Glutamatergic neuron (in vitro differentiated cells): Measurements from ENCODE around the gene PRR20D. TPM values are rescaled to one million over a fixed set of nuclear protein-coding genes. Genes with fewer than 3 reads are reported as not detected.
"Not testable (repeated sequence)": the region's sequence is repeated elsewhere in the genome, so short reads cannot be mapped to it uniquely, and the experiment has no call there.

Experiments
- DNase-seq: peaks from one replicate; pipeline ENCODE4 v3.0.0; 2022
- H3K27ac Mint-ChIP-seq: one replicate; pipeline ENCODE4 v1.8.0; 2020; ENCODE audit warnings: mild to moderate bottlenecking, mixed read lengths, inconsistent platforms; ENCODE audit not compliant: unreplicated experiment
- H3K27me3 Mint-ChIP-seq: one replicate; pipeline ENCODE4 v1.8.0; 2020; ENCODE audit warnings: mild to moderate bottlenecking, moderate library complexity, mixed read lengths, inconsistent platforms; ENCODE audit not compliant: unreplicated experiment
- H3K36me3 Mint-ChIP-seq: one replicate; pipeline ENCODE4 v1.8.0; 2020; ENCODE audit warnings: mild to moderate bottlenecking, mixed read lengths, inconsistent platforms; ENCODE audit not compliant: unreplicated experiment
- H3K4me1 Mint-ChIP-seq: one replicate; pipeline ENCODE4 v1.8.0; 2020; ENCODE audit warnings: mild to moderate bottlenecking, low read depth, mixed read lengths, inconsistent platforms; ENCODE audit not compliant: unreplicated experiment
- H3K4me3 Mint-ChIP-seq: one replicate; pipeline ENCODE4 v1.8.0; 2020; ENCODE audit warnings: mild to moderate bottlenecking, mixed read lengths, inconsistent platforms; ENCODE audit not compliant: unreplicated experiment
- H3K9me3 Mint-ChIP-seq: one replicate; pipeline ENCODE4 v1.8.0; 2020; ENCODE audit warnings: mild to moderate bottlenecking, moderate library complexity, mixed read lengths, inconsistent platforms; ENCODE audit not compliant: unreplicated experiment
- long read RNA-seq: library from polyadenylated mRNA; unstranded; transcript quantifications from one replicate; pipeline ENCODE4 v2.0.0, GENCODE V29; 2020; ENCODE audit not compliant: unreplicated experiment
- total RNA-seq: library from RNA; stranded (reverse); fragmentation: NEBNext Ultra II Directional; extraction: Animal tissue kit (Norgen Biotek cat#: 25700); gene quantifications from one replicate; pipeline ENCODE4 v1.2.1, GENCODE V29; 2021; ENCODE audit not compliant: unreplicated experiment
- TF ChIP-seq, protein P1 (sequence below): fragments of 200-600 bp; sonication (generic); IDR thresholded peaks from one replicate; pipeline ENCODE4 v1.5.0; 2021; ENCODE audit not compliant: partially characterized antibody, unreplicated experiment

Gene PRR20D
- total RNA-seq = not detected
- long read RNA-seq = 0 reads

DNA sequence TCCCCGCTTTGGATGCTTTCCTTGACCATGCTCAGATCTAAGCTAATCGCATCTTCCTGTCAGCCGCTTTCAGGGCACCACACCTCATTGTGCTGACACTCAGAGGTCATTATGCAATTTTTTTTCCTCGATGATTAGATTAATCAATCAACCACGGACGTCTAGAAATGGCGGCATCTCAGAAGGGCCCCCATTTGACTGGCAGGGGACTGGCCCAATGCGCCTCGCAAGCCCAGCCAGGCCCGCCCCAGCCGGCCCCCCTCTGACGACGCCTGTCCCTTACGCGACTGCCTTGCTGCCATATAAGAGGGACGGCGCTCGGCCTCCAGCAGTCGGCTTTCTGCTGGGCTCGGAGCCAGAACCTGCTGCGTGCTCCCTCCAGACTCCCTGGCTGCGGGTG is at the start of gene PRR20D:
Gene PRR20D, plus strand, starts transcription at position 301 of the 400 bp plus-strand sequence. CDS start 387 bp downstream, outside the sequence.
- H3K9me3 Mint-ChIP-seq, H3K36me3 Mint-ChIP-seq, H3K27ac Mint-ChIP-seq, H3K27me3 Mint-ChIP-seq, H3K4me3 Mint-ChIP-seq, H3K4me1 Mint-ChIP-seq, DNase-seq: not testable (repeated sequence)

DNA sequence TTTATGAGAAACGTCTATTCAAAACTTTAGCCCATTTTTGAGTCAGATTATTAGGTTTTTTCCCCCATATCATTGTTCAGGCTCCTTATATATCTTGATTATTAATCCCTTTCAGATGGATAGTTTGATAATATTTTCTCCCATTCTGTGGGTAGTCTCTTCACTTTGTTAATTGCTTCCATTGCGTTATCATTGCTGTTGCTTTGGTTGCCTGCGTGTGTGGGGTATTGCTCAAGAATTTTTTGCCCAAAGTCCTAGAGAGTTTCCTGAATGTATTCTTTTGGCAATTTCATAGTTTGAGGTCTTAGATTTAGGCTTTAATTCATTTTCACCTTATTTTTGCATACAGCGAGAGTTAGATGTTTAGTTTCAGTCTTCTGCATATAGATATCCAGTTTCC is 45.5 kb upstream of the PRR20D start:
- Mint-ChIP-seq H3K27me3 (no peaks in the 10 kb centered on the region), H3K4me1 (no peaks in the 10 kb centered on the region), H3K4me3 (no peak overlapping the region), H3K9me3 (no peaks in the 10 kb centered on the region), H3K27ac (no peak overlapping the region), H3K36me3 (no peaks in the 10 kb centered on the region)
- no peak for DNase-seq
- TF ChIP-seq, protein P1, sequence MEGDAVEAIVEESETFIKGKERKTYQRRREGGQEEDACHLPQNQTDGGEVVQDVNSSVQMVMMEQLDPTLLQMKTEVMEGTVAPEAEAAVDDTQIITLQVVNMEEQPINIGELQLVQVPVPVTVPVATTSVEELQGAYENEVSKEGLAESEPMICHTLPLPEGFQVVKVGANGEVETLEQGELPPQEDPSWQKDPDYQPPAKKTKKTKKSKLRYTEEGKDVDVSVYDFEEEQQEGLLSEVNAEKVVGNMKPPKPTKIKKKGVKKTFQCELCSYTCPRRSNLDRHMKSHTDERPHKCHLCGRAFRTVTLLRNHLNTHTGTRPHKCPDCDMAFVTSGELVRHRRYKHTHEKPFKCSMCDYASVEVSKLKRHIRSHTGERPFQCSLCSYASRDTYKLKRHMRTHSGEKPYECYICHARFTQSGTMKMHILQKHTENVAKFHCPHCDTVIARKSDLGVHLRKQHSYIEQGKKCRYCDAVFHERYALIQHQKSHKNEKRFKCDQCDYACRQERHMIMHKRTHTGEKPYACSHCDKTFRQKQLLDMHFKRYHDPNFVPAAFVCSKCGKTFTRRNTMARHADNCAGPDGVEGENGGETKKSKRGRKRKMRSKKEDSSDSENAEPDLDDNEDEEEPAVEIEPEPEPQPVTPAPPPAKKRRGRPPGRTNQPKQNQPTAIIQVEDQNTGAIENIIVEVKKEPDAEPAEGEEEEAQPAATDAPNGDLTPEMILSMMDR = no peak

DNA sequence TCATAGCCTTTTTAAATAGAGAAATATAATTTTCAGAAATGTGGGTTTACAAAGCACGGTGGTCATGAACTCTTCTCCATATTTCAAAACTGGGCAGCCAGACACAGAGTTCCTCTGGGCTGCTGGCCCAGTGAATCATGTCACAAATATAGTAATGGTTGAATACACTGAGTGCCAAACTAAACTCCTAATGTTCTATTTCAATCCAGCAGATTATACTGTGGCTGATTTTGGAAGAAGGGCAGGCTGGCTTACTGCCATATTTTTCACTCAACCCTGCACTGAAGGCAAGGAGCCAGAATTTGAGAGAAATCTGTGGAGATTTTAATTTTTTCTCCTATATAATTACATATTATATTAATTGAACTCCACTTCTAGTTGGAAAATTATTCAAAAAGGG is 36.8 kb upstream of the PRR20D start:
- no peaks in the 10 kb centered on the region for H3K9me3 Mint-ChIP-seq
- no peak for DNase-seq
- no peaks in the 10 kb centered on the region for H3K27me3 Mint-ChIP-seq
- no peak overlapping the region for H3K27ac Mint-ChIP-seq
- TF ChIP-seq, protein P1 = no peak
- no peaks in the 10 kb centered on the region for H3K36me3 Mint-ChIP-seq
- no peaks in the 10 kb centered on the region for H3K4me1 Mint-ChIP-seq
- no peak overlapping the region for H3K4me3 Mint-ChIP-seq

DNA sequence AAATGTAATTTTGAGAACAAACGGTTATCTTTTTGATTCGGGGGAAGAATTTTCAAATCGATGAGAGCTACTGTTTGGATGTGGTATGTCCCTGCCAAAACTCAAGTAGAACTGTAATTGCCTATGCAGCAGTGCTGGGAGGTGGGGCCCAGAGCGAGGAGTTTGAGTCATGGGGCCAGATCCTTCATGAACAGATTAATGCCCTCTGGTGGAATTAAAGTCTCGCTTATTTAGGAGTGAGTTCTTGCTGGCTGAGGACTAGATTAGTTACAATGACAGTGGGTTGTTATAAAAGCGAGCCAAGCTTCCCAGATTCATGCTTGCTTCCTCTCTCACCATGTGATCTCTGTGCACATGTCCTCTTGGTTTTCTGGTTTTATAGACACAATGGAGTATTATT is 31.5 kb upstream of the PRR20D start:
- no peaks in the 10 kb centered on the region for H3K27me3 Mint-ChIP-seq
- TF ChIP-seq, protein P1 = no peak
- H3K4me1 Mint-ChIP-seq = no peaks in the 10 kb centered on the region
- no peak overlapping the region for H3K27ac Mint-ChIP-seq
- no peaks in the 10 kb centered on the region for H3K9me3 Mint-ChIP-seq
- H3K4me3 Mint-ChIP-seq = no peak overlapping the region
- H3K36me3 Mint-ChIP-seq = no peaks in the 10 kb centered on the region
- DNase-seq = no peak

DNA sequence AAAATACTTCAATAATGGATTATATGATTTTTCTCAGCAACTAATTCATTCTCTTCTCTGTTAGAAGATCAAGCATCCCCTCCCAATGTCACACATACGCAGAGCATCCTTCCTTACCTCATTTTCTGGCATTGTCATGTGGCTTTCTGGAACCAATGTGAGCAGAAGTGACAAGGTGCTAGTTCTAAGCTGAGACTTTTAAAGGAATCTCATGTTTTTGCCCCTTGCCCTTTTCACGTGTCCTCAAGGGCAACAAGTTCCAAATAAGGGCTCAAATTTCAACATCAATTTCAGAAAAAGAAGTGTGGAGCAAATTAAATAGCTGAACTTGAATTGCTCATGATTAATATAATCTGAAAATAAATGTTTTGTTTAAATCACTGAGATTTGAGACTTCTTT is 24.3 kb upstream of the PRR20D start:
- TF ChIP-seq, protein P1 = no peak
- DNase-seq = no peak
- Mint-ChIP-seq H3K27ac (no peak overlapping the region), H3K36me3 (no peaks in the 10 kb centered on the region), H3K27me3 (no peaks in the 10 kb centered on the region), H3K4me1 (no peaks in the 10 kb centered on the region), H3K9me3 (no peaks in the 10 kb centered on the region), H3K4me3 (no peak overlapping the region)

DNA sequence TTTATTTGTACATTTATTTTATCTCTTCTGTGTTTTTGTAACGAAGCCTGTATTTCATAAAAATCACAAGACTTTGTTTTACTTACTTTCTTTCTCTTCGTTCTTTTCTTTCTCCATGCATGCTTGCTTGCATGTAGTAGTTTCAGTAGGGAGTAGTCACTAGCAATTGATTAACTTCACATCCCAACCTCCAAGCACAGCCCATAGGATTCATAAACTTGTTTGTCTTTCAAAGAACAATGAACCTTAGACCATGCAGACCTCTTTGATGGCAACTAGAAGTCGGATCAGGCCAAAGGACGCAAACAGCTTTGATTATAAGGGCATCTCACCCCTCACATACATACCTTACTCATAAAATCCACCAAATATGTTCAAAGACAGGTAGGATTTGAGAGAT is 22.8 kb upstream of the PRR20D start:
- no peaks in the 10 kb centered on the region for H3K4me1 Mint-ChIP-seq

More for the DNA sequence above, 22.8 kb upstream of the PRR20D start:
- Mint-ChIP-seq H3K36me3 (no peaks in the 10 kb centered on the region), H3K27ac (no peak overlapping the region), H3K4me3 (no peak overlapping the region), H3K9me3 (no peaks in the 10 kb centered on the region), H3K27me3 (no peaks in the 10 kb centered on the region)
- TF ChIP-seq, protein P1 = no peak
- DNase-seq = no peak
